NCI-H748 (cell line): ENCODE data around the gene DDX1.

Experiments used
- DNase-seq: peaks from one replicate; lab custom pipeline; 2025; ENCODE audit not compliant: unreplicated experiment; lab: John Stamatoyannopoulos, UW

DDX1 gene

DNA sequence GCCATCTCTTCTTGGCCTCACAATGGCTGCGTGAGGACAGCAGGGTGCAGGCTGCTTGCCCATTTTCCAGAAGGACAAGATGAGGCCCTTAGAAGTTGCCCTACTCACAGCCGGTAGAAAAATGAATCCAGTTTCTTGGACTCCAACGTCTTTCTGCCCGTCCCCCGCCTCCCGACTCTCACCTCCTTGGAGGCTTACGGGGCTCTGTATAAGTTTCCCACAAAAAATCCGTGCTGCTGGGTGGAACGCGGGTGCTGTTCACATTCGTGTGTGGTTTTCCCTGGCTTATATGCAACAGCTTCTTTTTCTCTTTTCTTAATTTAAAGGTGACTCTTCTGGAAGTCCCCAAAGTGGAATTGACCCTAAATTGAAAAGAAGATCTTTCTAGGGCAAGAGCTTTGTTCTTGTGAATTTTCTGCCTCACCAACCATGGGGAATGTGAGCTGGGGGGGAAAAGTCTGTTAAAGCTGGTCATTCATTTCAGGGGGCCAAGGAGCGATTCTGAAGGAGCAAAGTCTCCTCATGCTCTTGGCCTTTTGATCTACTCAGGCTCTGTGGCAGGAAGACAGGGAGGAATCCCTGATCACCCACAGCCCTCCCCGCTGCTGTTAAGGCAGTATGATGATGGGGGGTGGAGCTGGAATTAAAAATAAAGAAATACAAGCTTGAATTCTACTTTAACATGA lies 51.3 kb downstream of the DDX1 start:
- DNase-seq: no peak

DNA sequence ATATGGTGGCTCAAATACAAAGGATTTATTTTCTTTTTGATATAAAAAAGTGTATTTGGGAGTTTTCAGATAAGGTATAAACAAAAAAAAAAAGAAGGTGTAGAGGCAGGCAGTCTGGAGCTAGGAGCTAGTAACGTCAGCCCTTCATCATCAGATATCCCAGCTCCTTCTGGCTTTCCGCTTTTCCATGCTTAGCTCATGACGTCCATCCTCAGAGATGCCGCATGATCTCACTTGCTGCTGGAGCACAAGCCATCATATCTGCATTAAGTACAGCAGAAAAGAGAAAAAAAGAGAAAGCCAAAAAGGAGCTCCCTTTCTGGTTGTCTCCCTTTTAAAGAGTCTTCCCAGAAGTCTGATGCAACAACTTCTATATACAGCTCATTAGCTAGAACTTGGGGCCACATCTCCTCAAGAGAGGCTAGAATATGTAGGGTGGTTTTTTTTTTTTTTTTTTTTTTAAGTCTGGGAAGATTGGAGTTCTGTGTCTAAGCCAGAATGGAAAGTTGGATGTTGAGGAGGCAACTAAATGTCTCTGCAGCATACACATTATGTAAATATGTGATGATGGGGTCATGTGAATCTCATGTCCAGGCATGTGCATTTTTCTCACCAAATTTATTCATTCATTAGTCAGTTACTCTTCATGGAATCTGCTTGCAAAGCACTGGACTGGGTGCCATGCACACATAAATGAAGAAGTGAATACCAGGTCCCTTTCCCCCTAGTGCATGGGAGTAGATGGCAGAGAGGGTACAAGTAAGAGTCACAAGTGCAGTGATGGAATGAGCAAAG lies 52.3 kb downstream of the DDX1 start:
- DNase-seq: no peak

DNA sequence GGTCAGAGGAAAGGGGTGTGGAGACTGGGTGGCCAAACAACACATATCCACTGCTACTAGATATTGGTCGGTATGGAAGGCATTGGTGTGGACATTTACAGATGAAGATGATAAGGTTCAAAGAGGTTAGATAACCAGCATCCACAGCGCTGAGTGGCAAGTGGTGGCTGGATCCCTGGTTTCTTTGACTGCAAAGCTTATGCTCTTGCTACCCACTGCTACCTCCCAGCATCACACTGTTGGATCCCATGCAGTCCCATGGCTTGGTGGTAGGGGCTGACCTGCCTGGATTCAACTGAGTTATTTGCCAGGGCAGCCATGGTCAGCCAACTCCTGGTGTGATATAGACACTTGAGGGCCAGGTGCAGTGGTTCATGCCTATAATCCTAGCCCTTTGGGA lies 53.6 kb downstream of the DDX1 start:
- no peak for DNase-seq

DNA sequence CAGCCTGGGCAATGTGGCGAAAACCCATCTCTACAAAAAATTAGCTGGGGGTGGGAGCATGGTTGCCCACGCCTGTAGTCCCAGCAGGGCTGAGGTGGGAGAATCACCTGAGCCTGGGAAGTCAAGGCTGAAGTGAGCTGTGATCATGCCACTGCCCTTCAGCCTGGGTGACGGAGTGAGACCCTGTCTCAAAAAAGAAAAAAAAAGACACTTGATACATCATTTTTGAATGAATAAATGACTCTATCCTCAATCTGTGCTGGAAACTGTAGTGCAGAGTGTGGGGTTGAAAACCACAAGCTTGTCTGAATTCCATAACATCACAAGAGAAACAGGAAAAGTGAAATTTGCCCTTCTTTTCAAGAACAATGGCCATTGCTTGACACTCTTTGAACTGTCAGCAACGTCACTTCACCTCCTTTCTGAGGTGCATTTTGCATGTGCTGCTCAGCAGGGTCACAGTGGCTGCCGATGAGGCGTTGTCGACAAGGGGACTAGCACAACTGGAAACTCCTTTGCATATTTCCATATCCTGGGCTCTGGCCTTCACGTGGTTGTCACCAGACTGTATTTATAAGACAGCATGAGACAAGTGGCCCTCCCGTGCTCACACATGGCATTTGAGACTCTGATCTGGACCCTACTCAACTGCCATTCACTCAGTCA lies 54.2 kb downstream of the DDX1 start:
- DNase-seq: no peak

DNA sequence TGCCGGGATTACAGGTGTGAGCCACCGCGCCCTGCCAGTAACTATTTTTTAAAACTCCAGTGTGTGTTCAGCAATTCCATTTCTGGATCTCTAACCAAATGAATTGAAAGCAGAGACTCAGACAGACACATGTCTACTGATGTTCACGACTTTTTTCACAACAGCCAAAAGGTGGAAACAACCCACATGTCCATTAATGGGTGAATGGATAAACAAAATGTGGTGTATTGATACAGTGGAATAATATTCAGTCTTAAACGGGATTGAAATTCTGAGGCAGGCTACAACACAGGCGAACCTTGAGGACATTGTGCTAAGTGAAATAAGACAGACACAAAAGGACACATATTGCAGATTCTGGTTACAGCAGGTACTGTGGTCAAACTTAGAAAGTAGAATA lies 55.0 kb downstream of the DDX1 start:
- DNase-seq: no peak

DNA sequence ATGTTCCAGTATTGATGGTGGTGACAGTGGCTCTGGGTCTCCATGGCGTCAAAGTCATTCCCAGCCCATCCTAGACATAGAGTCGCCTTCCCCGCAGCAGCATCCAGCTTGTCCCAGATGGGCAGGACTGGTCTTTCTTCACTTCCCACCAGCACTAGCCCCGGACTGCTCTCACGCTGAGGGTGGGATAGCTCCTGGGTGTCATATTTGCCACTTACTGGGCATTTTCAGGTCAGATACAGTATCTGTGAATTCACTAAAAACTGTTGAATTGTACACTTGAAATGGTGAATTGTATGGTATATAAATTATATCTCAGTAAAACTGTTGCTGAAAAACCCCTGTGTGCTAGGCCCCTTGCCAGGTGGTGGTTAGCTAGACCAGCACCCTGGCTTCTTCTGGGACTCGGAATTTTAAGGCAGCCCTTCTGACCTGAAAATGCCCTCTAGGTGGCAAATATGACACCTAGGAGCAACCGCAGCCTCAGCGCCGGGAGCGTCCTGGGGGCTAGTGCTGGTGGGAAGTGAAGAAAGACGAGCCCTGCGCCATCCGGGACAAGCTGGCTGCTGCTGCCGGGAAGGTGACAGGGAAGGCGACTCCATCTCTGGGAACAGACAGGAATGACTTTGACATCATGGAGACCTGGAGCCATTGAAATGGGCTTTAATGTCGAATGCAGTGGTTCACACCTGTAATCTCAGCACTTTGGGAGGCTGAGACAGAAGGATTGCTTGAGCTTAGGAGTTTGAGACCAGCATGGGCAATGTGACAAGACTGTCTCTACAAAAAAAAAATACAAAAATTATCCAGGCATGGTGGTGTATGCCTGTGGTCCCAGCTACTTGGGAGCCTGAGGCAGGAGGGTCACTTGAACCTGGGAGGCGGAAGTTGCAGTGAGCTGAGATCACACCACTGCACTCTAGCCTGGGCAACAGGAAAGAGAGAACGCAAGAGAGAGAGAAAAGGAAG lies 56.2 kb downstream of the DDX1 start:
- DNase-seq: no peak

DNA sequence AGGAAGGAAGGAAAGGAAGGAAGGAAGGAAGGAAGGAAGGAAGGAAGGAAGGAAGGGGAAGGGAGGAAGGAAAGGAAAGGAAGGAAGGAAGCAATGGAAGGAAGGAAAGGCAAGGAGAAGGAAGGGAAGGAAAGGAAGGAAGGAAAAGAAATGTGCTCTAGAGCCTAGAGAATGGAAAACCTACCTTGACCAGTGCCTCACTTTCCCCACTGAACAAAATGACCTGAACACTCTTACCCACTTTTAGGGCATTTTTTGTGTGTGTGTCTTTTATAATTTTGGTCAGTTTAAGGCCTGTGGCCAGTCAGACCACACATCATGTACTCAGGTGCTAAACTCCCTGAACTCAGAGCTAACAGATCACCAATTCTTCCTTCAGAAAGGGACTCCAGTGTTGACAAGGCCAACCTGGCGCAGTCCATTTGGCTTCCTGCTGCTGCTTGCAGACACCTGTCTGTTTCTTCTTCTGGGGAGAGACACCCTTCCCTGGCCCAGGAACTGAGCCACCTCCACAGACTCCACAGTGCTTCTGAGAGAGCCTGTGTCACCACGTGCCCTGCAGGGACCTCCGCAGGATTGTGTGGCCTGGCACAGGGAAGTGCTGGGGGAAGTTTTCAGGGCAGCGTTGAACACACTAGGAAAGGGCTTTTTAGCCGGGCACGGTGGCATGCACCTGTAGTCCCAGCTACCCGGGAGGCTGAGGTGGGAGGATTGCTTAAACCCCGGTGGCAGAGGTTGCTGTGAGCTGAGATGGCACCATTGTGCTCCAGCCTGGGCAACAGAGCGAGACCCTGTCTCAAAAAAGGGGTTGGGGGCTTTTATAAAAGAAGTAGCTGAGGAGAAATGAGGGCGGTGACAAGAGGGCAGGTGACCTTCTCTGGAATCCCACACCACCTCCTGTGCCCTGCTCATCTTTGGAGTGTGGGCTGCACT lies 57.2 kb downstream of the DDX1 start:
- DNase-seq: no peak

DNA sequence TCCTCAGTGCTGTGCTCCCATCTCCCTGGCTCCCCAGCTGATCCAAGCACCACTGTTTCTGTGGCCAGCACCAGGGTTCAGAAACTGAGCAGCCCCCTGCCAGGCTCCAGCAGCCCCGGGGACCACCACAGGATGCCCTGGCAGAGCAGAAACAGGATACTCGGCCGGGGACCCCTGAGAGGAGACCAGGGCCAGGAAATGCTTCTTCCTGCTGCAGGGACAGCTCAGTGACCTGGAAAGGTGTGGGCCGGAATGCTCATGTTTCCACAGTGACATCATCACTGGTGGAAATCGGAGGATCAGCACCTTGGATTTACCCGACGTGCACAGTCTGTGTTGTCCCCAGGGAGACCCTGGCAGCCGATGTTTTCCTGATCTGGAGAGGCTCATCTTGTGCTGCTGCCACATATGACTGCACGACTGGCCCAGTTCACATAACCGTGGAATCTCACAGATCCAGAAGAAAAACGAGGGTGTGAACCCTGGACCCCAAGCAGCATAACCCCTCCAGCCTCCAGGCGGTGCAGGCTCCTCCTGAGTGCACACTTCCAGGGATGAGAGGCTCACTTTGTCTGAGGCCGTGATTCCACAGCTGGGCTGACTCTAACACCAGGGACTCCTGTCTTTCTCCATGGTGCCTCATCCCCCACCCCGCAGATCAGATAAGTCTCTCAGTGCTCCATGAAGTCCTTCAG lies 58.0 kb downstream of the DDX1 start:
- DNase-seq: no peak

DNA sequence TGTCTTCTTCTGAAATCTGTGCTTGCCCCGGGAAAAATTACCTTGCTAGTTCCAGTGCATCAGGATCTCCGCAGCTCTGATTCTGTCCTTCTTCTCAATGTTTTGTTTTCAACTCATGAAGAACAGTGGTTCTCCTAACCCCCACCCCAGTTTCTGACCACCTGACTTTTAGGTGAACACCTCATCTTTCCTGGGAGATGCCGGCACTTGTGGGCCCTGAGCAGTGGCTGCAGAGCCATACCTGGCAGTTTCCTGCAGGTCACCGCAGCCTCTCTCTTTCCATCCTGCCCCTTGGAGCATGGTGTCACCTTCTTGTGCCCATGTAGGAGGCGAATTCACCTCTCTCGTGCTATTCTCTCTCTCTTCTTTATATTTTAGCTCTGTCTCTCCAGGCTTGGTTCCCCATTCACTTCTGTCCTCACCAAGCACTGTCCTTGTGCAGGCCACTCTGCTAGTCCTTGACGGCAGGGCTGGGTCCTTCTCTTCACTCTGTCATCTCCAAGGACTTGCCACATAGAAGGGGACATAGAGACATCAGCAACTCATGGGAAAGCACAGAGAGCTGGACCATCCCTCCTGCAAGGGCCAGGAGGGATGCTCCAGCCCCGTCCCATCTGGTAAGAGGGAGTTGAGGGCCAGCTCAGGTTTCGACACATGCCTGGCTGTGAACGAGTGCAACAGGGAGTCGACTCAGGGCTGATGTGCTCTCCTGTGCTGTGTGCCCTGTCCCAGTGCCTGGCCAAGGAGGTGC lies 59.1 kb downstream of the DDX1 start:
- no peak for DNase-seq

DNA sequence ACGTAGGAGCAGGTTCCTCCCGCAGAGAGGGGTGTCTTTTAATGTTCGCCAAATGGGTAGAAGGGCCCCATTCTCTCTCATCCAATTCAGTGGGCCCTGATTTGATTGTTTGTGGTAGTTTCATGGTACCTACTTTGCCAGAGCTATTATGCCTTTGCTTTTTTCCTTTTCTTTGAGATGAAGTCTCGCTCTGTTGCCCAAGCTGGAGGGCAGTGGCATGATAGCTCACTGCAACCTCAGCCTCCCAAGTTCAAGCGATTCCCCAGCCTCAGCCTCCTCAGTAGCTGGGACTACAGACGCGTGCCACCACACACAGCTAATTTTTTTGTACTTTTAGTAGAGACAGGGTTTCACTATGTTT lies 59.7 kb downstream of the DDX1 start:
- DNase-seq: no peak

DNA sequence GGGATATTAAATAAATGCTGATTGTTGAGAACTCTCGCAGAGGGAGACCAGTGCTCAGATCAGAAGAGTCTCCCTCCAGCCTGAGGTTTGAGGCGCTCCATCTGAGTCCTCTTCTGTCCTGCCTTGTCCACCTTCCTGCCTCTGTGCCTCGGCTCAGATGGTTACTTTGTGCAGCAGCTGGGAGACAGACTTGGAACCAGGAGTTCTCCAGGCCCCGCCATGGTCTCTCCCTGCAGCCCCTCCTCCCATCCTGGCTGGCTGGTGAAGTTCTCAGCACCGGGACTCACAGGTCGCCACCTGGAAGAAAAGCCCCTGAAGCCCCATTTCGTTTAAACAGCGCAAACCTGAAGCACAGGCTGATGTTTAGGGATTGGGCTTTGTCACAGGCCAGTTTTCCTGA lies 60.6 kb downstream of the DDX1 start:
- DNase-seq: no peak

DNA sequence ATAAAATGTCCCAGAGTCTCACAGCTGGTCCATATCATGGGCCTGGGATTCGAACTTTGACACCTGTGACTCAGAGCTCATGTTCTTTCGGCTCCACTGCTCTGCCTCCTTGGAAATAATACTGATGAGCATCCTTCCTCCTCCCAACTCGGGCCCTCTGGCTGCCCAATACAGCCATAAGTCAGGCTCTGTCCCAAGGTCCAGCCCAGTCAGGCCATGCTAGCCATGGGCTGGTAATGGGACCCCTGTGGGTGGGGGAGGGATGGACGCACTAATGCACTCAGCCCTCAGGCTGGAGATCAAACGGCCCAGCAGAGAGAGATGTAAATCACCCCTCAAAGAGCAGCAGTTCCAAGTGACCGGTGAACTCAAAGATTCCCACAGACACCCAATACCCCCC lies 61.1 kb downstream of the DDX1 start:
- no peak for DNase-seq

DNA sequence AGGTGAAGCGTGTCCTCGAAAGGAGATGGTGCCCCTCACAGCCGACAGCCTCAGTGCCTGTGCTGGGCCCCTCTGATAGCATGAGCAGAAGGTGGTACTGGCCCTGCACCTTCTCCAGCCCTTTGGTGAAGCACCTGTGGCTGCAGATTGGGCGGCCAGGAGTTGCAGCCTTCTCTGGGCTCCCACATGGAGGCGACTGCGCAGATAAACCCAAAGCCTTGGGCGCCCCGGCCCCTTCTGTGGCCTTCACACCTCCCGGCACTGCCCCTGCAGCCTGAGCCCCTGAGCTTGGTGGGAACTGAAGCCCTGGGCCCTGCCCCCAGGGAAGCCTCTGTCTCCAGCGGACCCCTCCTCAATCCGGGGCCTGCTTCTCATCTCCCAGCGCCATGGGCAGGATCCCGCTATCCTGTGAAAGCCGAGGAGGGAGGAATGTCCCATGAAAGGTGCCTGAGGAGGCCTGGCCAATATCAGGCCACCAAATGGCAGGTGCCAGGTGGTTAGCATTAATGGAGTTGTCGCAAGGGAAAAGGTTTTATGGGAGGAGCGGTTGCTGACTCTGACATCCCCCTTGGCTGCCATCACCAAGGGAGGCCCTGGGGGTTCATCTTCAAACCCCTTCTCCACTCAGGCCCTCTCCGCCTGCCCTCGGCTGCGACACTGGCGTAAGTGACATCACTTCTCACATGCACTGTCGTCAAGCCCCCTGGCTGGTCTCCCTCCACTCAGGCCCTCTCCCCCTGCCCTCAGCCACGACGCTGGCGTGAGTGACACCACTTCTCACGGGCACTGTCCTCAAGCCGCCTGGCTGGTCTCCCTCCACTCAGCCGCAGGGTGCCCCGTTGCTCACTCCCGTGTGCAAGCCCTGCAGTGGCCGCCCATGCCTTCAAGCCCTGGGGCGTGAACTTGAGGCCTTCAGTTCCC lies 62.4 kb downstream of the DDX1 start:
- DNase-seq: no peak

DNA sequence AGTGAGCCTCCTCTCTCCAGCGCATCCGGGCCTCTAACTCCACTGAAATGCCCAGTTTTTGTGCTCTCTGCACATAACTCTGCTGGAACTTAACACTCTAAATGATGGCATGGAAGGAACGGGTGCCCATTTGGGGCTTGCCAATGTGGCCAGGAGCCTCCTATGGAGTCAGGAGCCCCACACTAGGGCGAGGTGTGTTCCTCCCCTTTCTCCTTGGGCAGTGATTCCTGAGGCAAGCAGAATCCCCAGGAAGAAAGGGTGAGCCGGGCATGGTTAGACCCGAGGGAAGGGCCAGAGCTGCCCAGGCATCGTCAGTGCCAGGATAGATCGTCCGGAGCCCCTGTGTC lies 63.0 kb downstream of the DDX1 start:
- no peak for DNase-seq

DNA sequence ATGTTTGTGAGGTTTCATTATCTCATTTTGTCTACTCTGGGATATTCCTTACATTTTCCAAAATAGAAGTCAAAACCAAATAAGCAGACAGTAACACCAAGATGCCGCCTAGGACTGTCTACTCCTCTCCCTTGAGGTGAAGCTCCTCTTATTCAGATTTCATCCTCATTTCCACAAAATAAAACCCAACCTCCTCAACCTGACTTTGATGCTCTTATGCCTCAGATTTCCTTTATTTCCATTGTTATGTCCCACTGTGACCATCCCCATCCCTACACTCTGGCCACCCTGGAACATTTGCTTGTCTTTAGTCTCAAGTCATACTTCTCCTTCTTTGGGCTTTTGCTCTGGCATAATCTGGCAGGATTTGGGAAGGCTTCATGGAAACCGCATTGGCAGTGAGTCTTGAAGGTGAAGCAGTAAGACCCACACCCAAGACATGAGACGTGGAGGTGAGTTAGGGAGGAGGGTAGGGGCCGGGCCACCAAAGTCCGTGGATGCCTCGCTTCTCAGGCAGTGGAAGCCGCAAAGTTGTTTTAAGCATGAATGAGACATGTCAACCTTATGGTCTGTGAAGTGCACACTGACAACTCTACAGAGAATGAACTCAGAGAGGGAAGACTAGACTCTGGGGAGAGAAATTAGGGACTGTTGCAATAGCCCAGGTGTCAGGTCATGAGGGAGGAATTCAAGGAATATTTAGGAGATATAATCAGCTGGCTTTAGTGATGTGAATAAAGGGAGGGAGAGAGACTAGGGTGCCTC lies 63.6 kb downstream of the DDX1 start:
- no peak for DNase-seq

DNA sequence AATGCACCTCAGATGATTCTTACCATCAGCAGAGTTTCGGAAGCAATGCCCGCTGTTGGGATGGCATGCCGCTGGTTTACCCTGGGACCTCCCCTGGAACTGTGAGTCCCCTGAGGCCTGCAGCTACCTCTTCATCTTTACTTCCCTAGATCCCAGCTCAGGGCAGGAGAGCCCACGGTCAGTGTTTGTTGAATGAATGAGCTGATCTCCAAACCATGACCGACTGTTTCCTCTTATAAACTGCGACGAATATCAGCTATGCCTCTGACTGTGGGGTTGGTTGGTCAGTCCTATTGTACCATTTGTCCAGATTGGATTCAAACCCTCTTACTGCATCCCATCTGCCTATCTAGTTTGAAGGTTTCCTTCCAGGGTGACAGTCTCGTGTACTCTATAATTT lies 64.4 kb downstream of the DDX1 start:
- DNase-seq: no peak

DNA sequence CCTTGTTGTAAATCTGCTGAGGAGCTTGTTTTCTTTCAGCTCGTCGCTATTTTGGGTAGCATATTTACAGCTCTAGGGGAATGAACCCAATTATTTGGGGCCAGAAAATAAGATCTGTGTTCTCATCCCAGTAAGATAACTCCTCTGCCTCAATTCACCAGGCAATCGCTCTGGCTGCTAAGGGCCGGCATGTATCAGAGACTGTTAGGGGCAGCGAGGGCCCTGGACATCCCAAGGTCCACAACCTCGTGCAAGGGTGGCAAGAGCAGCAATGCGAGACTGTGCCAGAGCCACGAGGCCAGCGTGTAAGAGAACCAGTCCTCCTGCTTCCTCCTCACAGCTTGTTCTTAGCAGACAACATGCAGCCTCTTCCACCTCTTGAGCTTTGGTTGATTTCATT lies 66.1 kb downstream of the DDX1 start:
- DNase-seq: no peak
